K562 (cell line): ENCODE measurements around the gene KLHL28. TPM values are rescaled to one million over a fixed set of nuclear protein-coding genes. Genes with fewer than 3 reads are reported as not detected.

Experiments used
- ATAC-seq: fragments of 200-7000 bp; cut with Tn5 transposase; 3 replicates; pipeline ENCODE4 v1.9.1; 2020; ENCODE audit warnings: moderate library complexity
- BruUV-seq: library from RNA; stranded (reverse); fragments of 400-500 nt; replicated peaks from 2 replicates; lab custom pipeline; 2021; lab: Mats Ljungman, UMichigan
- CTCF ChIA-PET: fragments of 300-600 bp; formaldehyde crosslinking; extraction: SDS; loops from one replicate; lab custom pipeline; 2021; ENCODE audit warnings: low intra/inter-chr PET ratio; lab: Yijun Ruan, JAX
- POLR2A ChIA-PET: fragments of 300-600, 350-650 bp; sonication (Branson Sonifier 250); formaldehyde crosslinking; extraction: SDS; loops from one replicate; lab custom pipeline; 2021; ENCODE audit warnings: antibody characterized with exemption, inconsistent platforms; lab: Yijun Ruan, JAX
- DNase-seq, 4 experiments: peaks; one replicate each; pipeline versions ENCODE4 v3.0.0 to v3.0.0-alpha.2; 2011 to 2018; ENCODE audit warnings: low spot score in 3 of 4, mixed read lengths in 3 of 4; ENCODE audit errors: extremely low read depth in 1 of 4
- FAIRE-seq: peaks from 2 replicates; lab custom pipeline; 2011; peaks lifted over from hg19 to GRCh38; lab: Jason Lieb, UNC
- H2AFZ ChIP-seq: 2 replicates; pipeline ENCODE4 v1.6.0; 2011; ENCODE audit warnings: low read depth, low read length, control low read depth, inconsistent platforms
- H3K27ac ChIP-seq: fragments of 200-600 bp; 3 replicates; pipeline ENCODE4 v1.8.0; 2011; ENCODE audit warnings: low read depth, mild to moderate bottlenecking, control low read depth, inconsistent platforms, low read length, moderate library complexity, mixed read lengths; ENCODE audit errors: extremely low read depth
- H3K27me3 ChIP-seq, 2 experiments: fragments of 300-600 bp in 1 of 2; 2 replicates in 1 of 2; 3 replicates in 1 of 2; pipeline versions ENCODE4 v1.6.0 to v1.8.0; 2011; ENCODE audit warnings: inconsistent platforms in 2 of 2, low read length in 2 of 2, mild to moderate bottlenecking in 1 of 2, mixed read lengths in 1 of 2, moderate library complexity in 1 of 2; ENCODE audit not compliant: control insufficient read depth in 2 of 2, insufficient read depth in 2 of 2
- H3K36me3 ChIP-seq: fragments of 300-600 bp; 3 replicates; pipeline ENCODE4 v1.8.0; 2011; ENCODE audit warnings: mild to moderate bottlenecking, low read length, inconsistent platforms; ENCODE audit not compliant: control insufficient read depth, insufficient read depth
- H3K4me1 ChIP-seq, 2 experiments: fragments of 200-600 bp in 1 of 2; replicated peaks in 1 of 2; 2 replicates in 1 of 2; 3 replicates in 1 of 2; pipeline versions ENCODE4 v1.5.1 to v1.8.0; 2011; ENCODE audit warnings: inconsistent platforms in 2 of 2, low read length in 2 of 2, mild to moderate bottlenecking in 1 of 2, mixed read lengths in 1 of 2, moderate library complexity in 1 of 2; ENCODE audit not compliant: control insufficient read depth in 2 of 2, insufficient read depth in 2 of 2
- H3K4me2 ChIP-seq: 2 replicates; pipeline ENCODE4 v1.6.1; 2011; ENCODE audit warnings: low read length, control low read depth, inconsistent platforms, mixed read lengths; ENCODE audit not compliant: insufficient read depth
- H3K4me3 ChIP-seq: fragments of 200-600 bp; sonication (generic), shearing (Covaris generic); 2 replicates; pipeline ENCODE4 v1.5.1; 2016; ENCODE audit warnings: control low read depth, inconsistent platforms
- H3K79me2 ChIP-seq: fragments of 200-600 bp; 3 replicates; pipeline ENCODE4 v1.8.0; 2011; ENCODE audit warnings: low read length, inconsistent platforms; ENCODE audit not compliant: control insufficient read depth, insufficient read depth
- H3K9ac ChIP-seq, 2 experiments: 2 replicates each; pipeline versions ENCODE4 v1.6.0 to v1.6.1; 2011; ENCODE audit warnings: low read depth in 2 of 2, low read length in 2 of 2, control low read depth in 1 of 2, inconsistent platforms in 1 of 2, mild to moderate bottlenecking in 1 of 2, mixed read lengths in 1 of 2; ENCODE audit not compliant: insufficient read depth in 1 of 2
- H3K9me1 ChIP-seq: one replicate; pipeline ENCODE4 v1.6.0; 2011; ENCODE audit warnings: inconsistent platforms, mild to moderate bottlenecking, low read length, moderate library complexity; ENCODE audit not compliant: control insufficient read depth, insufficient read depth
- H3K9me3 ChIP-seq: replicated peaks from 2 replicates; pipeline ENCODE4 v1.5.1; 2011; ENCODE audit warnings: low read depth, low read length, inconsistent platforms; ENCODE audit not compliant: control insufficient read depth, insufficient read depth
- H4K20me1 ChIP-seq: replicated peaks from 2 replicates; pipeline ENCODE4 v1.6.1; 2011; ENCODE audit warnings: low read length, inconsistent platforms, mixed read lengths; ENCODE audit not compliant: control insufficient read depth, insufficient read depth
- CEBPB ChIP-seq: fragments of 450-650 bp; IDR thresholded peaks from 2 replicates; pipeline ENCODE4 v1.6.1; 2016; ENCODE audit warnings: missing genetic modification characterization, missing compliant biosample characterization
- EGR1 ChIP-seq: fragments of 450-650 bp; conservative IDR thresholded peaks from 2 replicates; pipeline ENCODE4 v1.6.1; 2017; ENCODE audit warnings: mild to moderate bottlenecking
- FOXA3 ChIP-seq, 2 experiments: fragments of 450-650 bp in 1 of 2; sonication (generic) in 1 of 2; formaldehyde crosslinking; IDR thresholded peaks in 1 of 2; conservative IDR thresholded peaks in 1 of 2; 2 replicates each; pipeline versions ENCODE4 v1.4.0 to v1.8.0; 2020 to 2022; ENCODE audit warnings: mild to moderate bottlenecking in 2 of 2, missing genetic modification reagents in 1 of 2
- HEY1 ChIP-seq: fragments of 250-450 bp; sonication (Bioruptor Pico); IDR thresholded peaks from 2 replicates; pipeline ENCODE4 v1.5.0; 2020; ENCODE audit warnings: mild to moderate bottlenecking, moderate library complexity, borderline replicate concordance
- ILK ChIP-seq: fragments of 450-650 bp; IDR thresholded peaks from 2 replicates; pipeline ENCODE4 v1.6.1; 2016; ENCODE audit warnings: missing genetic modification characterization, low read depth, mild to moderate bottlenecking, missing compliant biosample characterization, moderate library complexity, borderline replicate concordance
- JUN ChIP-seq, 2 experiments: sonication (generic) in 1 of 2; formaldehyde crosslinking in 1 of 2; IDR thresholded peaks; 2 replicates each; pipeline versions ENCODE4 v1.6.1 to v1.8.0; 2012 to 2022; ENCODE audit warnings: borderline replicate concordance in 2 of 2, mild to moderate bottlenecking in 2 of 2, improper control_type of control experiment in 1 of 2, low read depth in 1 of 2, low read length in 1 of 2, missing genetic modification reagents in 1 of 2
- KAT8 ChIP-seq: fragments of 450-650 bp; IDR thresholded peaks from 2 replicates; pipeline ENCODE4 v1.6.1; 2016; ENCODE audit warnings: low read depth, mild to moderate bottlenecking
- KHSRP ChIP-seq: fragments of 450-650 bp; IDR thresholded peaks from 2 replicates; pipeline ENCODE4 v1.6.1; 2017
- MTF1 ChIP-seq: fragments of 250-450 bp; sonication (Bioruptor Pico); IDR thresholded peaks from 2 replicates; pipeline ENCODE4 v1.9.0; 2021; ENCODE audit warnings: moderate library complexity, mild to moderate bottlenecking, inconsistent platforms, borderline replicate concordance
- NEUROD1 ChIP-seq: fragments of 150-350 bp; IDR thresholded peaks from 2 replicates; pipeline ENCODE4 v1.6.1; 2014; ENCODE audit warnings: borderline replicate concordance, low read length, low read depth; ENCODE audit not compliant: partially characterized antibody
- RCOR1 ChIP-seq, 2 experiments: IDR thresholded peaks; 2 replicates each; pipeline ENCODE4 v1.6.1; 2012; ENCODE audit warnings: low read depth in 2 of 2, low read length in 2 of 2, borderline replicate concordance in 1 of 2, improper control_type of control experiment in 1 of 2
- SIN3A ChIP-seq, 2 experiments: fragments of 150-350 bp in 1 of 2; IDR thresholded peaks; 2 replicates each; pipeline ENCODE4 v1.6.1; 2011 to 2016; ENCODE audit warnings: borderline replicate concordance in 2 of 2, low read depth in 2 of 2, low read length in 2 of 2, mild to moderate bottlenecking in 2 of 2, moderate library complexity in 2 of 2; ENCODE audit not compliant: control insufficient read depth in 1 of 2
- TRIM28 ChIP-seq: fragments of 450-650 bp; IDR thresholded peaks from 2 replicates; pipeline ENCODE4 v1.6.1; 2017
- WGBS: fragments of 100-300 bp; shearing (Covaris generic); methylation state at CpG from one replicate; pipeline ENCODE4 v1.1.6; 2016; ENCODE audit warnings: low coverage, mixed read lengths; ENCODE audit not compliant: insufficient coverage; ENCODE audit errors: missing lambda C conversion rate; 5-methylcytosine and 5-hydroxymethylcytosine counted together
- in situ Hi-C: fragments of 300-500 bp; cut with MboI; formaldehyde crosslinking; loops from 4 replicates; pipeline ENCODE4 v1.15.0; 2018; ENCODE audit warnings: inconsistent platforms, mixed read lengths
- intact Hi-C: fragments of 100-400 bp; cut with micrococcal nuclease; formaldehyde crosslinking; loops from 2 replicates; pipeline ENCODE4 v1.14.2; 2022
- polyA plus RNA-seq, 8 experiments: library from polyadenylated mRNA; depleted of rRNA in 4 of 8; stranded (reverse) in 5 of 8; unstranded in 3 of 8; fragments of >200 nt; fragmentation: Nextera tagmentation in 2 of 8; fragmentation: Illumina TruSeq in 1 of 8; extraction: Ambion mirVana in 2 of 8; extraction: Trizol in 1 of 8; gene quantifications; 2 replicates each; pipeline versions ENCODE4 v1.2.1 to v1.2.3, GENCODE V29; 2011 to 2014; ENCODE audit warnings: inconsistent platforms in 1 of 8, missing spikeins in 1 of 8
- total RNA-seq, 7 experiments: library from RNA; depleted of rRNA in 6 of 7; stranded (reverse); fragments of >200 nt in 6 of 7; fragmentation: Illumina TruSeq in 2 of 7; extraction: Trizol in 2 of 7; gene quantifications; 2 replicates each; pipeline versions ENCODE4 v1.2.1 to v1.2.3, GENCODE V29; 2011 to 2021; ENCODE audit warnings: low replicate concordance in 1 of 7
- TF ChIP-seq, protein P1 (sequence below): fragments of 250-450 bp; sonication (Bioruptor Pico); IDR thresholded peaks from 2 replicates; pipeline ENCODE4 v1.5.0; 2021
- TF ChIP-seq, protein P2 (sequence below): fragments of 450-650 bp; IDR thresholded peaks from 2 replicates; pipeline ENCODE4 v1.6.1; 2018; ENCODE audit not compliant: partially characterized antibody
- TF ChIP-seq, protein P3 (sequence below): fragments of 250-450 bp; sonication (Bioruptor Pico); IDR thresholded peaks from 2 replicates; pipeline ENCODE4 v1.8.0; 2022; ENCODE audit warnings: moderate library complexity, mild to moderate bottlenecking, inconsistent platforms

The KLHL28 gene
- total and polyA plus RNA-seq, 9 of the 15 experiments (the other 6 are each of a cell fraction or from before 2014, with no cell fraction given) = 1.1 to 7.5 (median 4.7) TPM

DNA sequence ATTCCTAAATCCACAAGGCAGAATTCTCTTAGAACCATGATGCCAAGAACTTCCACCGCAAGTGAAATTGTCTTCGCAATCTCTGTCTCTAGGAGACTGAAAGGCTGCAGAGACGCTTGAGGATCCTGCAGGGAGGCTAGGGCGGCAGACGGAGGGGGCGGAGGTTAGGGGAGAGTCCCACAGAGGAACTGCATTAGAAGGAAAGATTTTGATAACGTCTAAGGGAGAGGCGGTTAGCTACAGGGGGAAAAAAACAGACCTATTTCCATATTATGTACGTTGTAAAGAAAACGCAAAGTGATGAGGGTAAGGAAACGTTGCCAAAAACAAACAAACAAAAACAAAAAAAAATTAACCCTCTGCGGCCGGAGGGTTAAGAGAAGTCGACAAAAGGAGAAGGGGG is 595 bp downstream of the KLHL28 start:
- CTCF ChIA-PET = no interaction called here
- POLR2A ChIA-PET = interaction anchor here (0.7 kb wide), 2 partner anchors 12 to 23 kb away, joined by 3 read pairs; no protein-coding TSS in a partner anchor
- BruUV-seq = no TSS peak
- H3K4me1 ChIP-seq = no peaks in the 10 kb centered on the region; a peak in 3 of 5 replicates
- no peaks in the 10 kb centered on the region for H3K27me3 ChIP-seq
- peak overlapping the region; percentile 77 for H3K27ac ChIP-seq
- WGBS = 0% methylated on average over 9 of the region's 14 CpGs
- peak overlapping the region; percentile 72 to 85 for H3K9ac ChIP-seq
- 0 out of 2 replicates have a peak, but pooled peaks cover 9% of the 10 kb centered on the region for H4K20me1 ChIP-seq
- H3K36me3 ChIP-seq = no peaks in the 10 kb centered on the region
- in situ Hi-C loops (no loop called here), intact Hi-C loops (loop anchor here (2.0 to 5.0 kb wide), 3 partner anchors 49 to 291 kb away; partner anchors contain the start of genes FANCM, FKBP3 and MIS18BP1)
- H3K4me2 ChIP-seq = peak overlapping the region; percentile 90
- ATAC-seq (peak; percentile 79), DNase-seq (peak; percentile 38 to 73 (median 53)), FAIRE-seq (peak; percentile 77)
- H3K4me3 ChIP-seq = peak overlapping the region; percentile 53
- H2AFZ ChIP-seq = peak overlapping the region; percentile 78
- H3K79me2 ChIP-seq = peaks cover 92% of the 10 kb centered on the region
- H3K9me3 ChIP-seq = no peaks in the 10 kb centered on the region
- no peaks in the 10 kb centered on the region for H3K9me1 ChIP-seq
- TF ChIP-seq, protein P1, sequence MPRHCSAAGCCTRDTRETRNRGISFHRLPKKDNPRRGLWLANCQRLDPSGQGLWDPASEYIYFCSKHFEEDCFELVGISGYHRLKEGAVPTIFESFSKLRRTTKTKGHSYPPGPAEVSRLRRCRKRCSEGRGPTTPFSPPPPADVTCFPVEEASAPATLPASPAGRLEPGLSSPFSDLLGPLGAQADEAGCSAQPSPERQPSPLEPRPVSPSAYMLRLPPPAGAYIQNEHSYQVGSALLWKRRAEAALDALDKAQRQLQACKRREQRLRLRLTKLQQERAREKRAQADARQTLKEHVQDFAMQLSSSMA (CRISPR knock-in tag) = no peak
- TF ChIP-seq JUN (IDR thresholded peaks at IDR 0.05; ENCODE audit: borderline replicate concordance, low read depth, low read length) (no peak), JUN (CRISPR knock-in tag; IDR thresholded peaks at IDR 0.05; ENCODE audit: borderline replicate concordance) (no peak), RCOR1 (IDR thresholded peaks at IDR 0.05; ENCODE audit: borderline replicate concordance in 1 of 2, low read depth in 2 of 2, low read length in 2 of 2) (peak in 1 of 2 experiments; percentile 38; a peak in 1 of 4 replicates), CEBPB (tag) (no peak), FOXA3 (CRISPR knock-in tag; conservative IDR thresholded peaks at IDR 0.05 in 1 of 2, IDR thresholded peaks at IDR 0.05 in 1 of 2) (no peak), KHSRP (0 out of 2 replicates have a peak, but pooled peaks have one; percentile 33), ILK (tag) (no peak), MTF1 (CRISPR knock-in tag) (no peak), EGR1 (peak; percentile 68), SIN3A (IDR thresholded peaks at IDR 0.05; ENCODE audit: borderline replicate concordance in 2 of 2, control insufficient read depth in 1 of 2, low read depth in 2 of 2, low read length in 2 of 2) (peak; percentile 32 to 48; a peak in 1 of 4 replicates), HEY1 (CRISPR knock-in tag) (no peak), KAT8 (peak; percentile 47; the same call in 1 of the 2 replicates), TRIM28 (no peak), NEUROD1 (peak; percentile 22)
- TF ChIP-seq, protein P2, sequence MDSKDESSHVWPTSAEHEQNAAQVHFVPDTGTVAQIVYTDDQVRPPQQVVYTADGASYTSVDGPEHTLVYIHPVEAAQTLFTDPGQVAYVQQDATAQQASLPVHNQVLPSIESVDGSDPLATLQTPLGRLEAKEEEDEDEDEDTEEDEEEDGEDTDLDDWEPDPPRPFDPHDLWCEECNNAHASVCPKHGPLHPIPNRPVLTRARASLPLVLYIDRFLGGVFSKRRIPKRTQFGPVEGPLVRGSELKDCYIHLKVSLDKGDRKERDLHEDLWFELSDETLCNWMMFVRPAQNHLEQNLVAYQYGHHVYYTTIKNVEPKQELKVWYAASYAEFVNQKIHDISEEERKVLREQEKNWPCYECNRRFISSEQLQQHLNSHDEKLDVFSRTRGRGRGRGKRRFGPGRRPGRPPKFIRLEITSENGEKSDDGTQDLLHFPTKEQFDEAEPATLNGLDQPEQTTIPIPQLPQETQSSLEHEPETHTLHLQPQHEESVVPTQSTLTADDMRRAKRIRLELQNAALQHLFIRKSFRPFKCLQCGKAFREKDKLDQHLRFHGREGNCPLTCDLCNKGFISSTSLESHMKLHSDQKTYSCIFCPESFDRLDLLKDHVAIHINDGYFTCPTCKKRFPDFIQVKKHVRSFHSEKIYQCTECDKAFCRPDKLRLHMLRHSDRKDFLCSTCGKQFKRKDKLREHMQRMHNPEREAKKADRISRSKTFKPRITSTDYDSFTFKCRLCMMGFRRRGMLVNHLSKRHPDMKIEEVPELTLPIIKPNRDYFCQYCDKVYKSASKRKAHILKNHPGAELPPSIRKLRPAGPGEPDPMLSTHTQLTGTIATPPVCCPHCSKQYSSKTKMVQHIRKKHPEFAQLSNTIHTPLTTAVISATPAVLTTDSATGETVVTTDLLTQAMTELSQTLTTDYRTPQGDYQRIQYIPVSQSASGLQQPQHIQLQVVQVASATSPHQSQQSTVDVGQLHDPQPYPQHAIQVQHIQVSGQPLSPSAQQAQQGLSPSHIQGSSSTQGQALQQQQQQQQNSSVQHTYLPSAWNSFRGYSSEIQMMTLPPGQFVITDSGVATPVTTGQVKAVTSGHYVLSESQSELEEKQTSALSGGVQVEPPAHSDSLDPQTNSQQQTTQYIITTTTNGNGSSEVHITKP = peak; percentile 13
- TF ChIP-seq, protein P3, sequence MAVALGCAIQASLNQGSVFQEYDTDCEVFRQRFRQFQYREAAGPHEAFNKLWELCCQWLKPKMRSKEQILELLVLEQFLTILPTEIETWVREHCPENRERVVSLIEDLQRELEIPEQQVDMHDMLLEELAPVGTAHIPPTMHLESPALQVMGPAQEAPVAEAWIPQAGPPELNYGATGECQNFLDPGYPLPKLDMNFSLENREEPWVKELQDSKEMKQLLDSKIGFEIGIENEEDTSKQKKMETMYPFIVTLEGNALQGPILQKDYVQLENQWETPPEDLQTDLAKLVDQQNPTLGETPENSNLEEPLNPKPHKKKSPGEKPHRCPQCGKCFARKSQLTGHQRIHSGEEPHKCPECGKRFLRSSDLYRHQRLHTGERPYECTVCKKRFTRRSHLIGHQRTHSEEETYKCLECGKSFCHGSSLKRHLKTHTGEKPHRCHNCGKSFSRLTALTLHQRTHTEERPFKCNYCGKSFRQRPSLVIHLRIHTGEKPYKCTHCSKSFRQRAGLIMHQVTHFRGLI (CRISPR knock-in tag) = no peak
